Activated CD4-positive, alpha-beta T cell treated with anti-CD3 and anti-CD28 coated beads, Interleukin-2, amount 50 U/mL, for 24 hours (primary cell): ENCODE measurements around the gene LARP6.
"Not testable (repeated sequence)": the region's sequence is repeated elsewhere in the genome, so short reads cannot be mapped to it uniquely, and the experiment has no call there.

Source experiments
- DNase-seq, 2 donors: peaks; one replicate each; pipeline ENCODE4 v3.0.0-alpha.2; 2020; ENCODE audit warnings: low read depth in 1 of 2, low spot score in 1 of 2

The LARP6 gene

DNA sequence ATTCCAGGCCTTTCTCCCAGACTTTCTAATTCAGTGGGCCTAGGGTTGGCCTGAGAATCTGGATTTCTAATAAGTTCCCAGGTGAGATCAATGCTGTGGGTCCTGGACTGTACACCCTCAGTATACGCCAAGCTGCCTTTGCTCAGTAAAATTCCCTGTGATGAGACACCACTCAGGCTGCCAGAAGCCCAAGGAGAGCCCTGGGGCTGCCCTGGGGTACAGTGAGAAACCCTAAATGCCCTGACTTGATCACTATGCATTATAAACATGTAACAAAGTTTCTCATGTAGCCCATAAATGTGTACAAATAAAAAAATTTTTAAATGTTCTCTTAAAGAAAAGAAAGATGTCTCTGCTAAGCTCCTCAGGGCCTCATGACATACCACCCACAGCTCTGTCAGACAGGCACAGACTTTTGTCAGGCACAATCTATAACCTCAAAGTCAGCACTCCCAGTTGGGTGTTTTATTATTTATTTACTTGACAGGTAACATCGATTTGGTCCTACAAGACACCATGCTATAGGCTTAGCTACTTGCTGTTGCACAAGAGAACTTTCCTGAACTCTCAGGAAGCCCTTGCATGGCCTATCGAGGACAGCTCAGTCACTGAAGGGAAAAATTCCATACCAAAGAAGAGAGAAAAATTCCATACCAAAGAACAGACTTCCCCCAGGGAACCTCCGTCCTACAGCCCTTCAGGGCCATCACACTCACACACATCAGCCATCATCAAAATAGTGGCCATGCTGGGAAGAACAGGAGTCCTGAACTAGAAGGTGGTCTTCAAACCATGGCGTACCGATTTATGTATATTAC, 22.7 kb downstream of the LARP6 start:
- no peak for DNase-seq

DNA sequence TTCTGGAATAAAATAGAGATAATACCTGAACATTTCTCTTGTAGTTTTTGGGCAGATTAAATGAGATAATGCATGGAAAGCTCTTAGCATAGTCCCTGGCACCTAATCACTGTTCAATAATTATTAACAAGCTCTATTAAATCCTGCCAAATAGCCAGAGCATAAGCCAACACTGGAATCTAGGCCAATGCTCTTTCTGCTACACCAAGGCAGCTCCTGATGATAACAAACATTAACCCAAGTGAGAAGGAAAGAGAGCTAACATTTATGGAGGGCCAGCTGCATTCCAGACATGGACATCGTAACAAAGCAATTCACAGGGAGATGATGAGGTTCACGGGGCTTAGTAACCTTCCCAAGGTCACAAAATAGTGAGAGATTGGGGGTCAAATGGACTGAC, 23.3 kb downstream of the LARP6 start:
- DNase-seq: no peak

DNA sequence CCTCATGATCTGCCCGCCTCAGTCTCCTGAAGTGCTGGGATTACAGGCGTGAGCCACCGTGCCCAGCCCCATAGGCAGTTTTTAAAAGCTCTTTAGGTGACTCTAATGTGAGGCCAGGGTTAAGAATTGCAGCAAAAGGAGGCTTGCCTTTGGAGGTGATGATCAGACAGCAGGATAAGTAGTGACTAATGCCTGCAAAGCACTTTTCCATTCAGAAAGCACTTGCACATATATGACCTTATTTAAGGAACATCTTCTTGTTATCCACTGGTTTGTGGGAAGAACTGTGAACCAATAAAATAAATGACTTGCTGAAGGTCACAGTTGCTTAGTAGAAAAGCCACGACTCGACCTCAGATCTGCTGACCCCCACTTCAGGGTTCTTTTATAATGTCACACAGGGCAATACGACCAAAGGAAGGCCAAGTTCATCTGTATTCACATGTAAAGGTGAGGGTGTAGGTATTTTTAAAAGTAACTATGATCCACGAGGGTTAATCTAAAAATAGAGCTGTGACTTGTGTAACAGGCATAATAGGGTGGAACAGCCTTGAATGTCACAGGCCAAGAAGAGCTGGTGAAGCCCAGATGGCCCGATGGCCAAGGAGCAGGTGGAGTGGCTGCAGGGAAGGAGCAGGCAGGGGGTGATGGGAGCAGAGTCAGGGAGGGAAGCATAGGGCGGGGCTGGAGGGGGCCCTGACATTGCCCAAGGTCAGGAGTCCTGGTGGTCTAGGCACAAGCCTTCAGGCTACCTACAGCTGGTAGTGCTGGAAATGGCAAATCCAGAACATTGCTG, 24.4 kb downstream of the LARP6 start:
- DNase-seq: no peak

GRCh38 chr15:70827721-70828120, 26.2 kb downstream of the LARP6 start:
- DNase-seq: no peak

GRCh38 chr15:70826634-70827033, 27.3 kb downstream of the LARP6 start:
- no peak for DNase-seq

- no peak for DNase-seq
Observed at GRCh38 chr15:70825841-70826240, 28.1 kb downstream of the LARP6 start.

DNA sequence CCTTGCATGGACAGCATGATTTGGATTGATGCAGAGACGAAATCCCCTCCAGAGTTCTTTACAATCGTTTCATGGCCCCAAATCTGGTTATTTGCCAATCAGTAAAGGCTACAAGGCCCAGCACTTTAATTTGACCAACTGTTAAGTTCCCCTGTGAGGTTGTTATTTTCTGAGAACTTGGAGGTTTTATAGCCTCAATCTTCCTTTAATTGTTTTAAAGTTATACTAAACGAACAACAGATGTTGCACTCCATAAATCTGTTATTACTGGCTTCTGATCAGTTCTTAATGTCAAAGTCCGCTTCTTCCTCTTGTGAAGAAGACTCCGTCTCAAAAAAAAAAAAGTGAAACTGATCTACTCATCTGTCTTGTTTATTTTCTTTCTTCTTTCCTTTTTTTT, 30.8 kb downstream of the LARP6 start:
- no peak for DNase-seq

DNA sequence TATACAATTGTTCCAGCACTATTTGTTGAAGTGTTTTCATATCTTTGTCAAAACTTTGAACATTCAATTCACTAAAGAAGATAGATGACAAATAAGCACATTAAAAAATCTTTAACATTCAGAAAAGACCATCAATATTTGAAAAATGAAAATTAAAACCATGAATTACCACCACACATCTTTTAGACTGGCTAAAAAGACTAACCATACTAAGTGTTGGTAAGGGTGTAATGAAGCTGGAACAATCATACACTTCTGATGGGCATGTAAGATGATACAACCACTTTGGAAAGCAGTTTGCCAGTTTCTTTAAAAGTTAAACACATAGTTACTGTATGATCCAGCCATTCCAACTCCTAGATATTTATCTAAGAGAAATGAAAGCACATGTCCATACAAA, 33.7 kb downstream of the LARP6 start:
- DNase-seq: no peak

DNA sequence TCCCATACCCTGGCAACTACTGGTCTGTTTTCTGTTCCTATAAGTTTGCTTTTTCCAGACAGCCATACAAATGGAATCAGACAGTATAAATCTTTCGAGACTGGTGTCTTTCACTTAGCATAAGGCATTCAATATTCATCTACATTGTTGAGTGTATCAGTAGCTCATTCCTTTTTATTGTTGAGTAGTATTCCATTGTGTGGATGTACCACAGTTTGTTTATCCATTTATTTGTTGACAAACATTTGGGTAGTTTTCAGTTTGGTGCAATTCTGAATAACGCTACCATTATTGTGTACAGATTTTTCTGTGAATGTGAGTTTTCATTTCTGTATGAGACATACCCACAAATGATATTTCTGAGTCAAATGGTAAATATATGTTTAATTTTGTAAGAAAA, 35.4 kb downstream of the LARP6 start:
- no peak for DNase-seq

DNA sequence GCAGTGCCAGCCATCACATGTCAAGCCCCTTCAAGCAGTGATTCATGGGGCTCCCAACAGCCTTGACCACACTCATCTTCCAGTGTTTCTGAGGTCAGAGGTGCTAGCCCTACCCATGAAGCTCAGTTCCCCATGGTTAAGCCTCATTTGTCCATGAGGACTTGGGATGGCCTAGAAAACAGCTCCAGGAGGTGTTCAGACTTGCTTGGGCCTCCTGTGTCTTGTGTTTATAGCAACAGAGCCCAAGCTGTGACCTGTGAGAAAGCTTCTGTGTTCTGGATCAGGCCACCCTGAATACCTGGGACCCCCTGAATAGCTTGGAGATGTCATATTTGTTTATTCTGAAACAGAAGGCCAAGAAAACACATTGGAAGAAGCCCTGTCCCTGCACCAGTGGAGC, 36.7 kb downstream of the LARP6 start:
- DNase-seq: no peak

GRCh38 chr15:70815604-70816003, 38.4 kb downstream of the LARP6 start:
- no peak for DNase-seq

GRCh38 chr15:70815011-70815410, 38.9 kb downstream of the LARP6 start:
- DNase-seq: not testable (repeated sequence)

- DNase-seq: no peak
Observed at GRCh38 chr15:70812827-70813364, 41.1 kb downstream of the LARP6 start.

DNA sequence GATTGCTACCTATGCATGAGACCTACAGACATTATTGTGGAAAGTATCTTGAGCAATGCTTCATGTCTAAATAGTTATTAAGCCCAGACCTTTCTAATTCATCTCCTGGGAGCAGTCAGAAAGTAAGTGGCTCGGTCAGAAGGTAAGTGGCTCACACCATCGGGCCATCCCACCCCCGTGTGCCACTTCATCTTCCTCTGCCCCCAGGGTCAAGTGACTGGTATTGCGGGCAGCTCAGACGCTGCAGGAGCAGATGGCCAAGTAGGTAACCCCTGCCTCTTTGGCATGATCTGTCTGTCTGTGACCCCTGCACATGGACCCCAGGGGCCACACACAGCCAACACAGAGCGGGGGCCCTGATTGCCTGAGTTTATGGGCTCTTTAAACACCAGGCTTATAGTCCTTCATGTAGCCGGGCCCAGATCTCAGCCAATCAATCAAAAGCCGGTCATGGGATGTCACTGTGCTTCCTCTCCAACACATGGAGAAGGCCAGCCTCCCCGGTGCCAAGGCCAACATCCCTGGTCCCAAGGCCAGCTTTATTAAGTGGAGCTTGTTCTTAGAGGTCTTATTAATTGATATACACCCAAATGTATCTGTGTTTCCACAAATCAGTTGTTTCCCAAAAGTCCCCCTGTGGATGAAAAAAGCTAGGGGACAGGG, 42.9 kb downstream of the LARP6 start:
- no peak for DNase-seq

DNA sequence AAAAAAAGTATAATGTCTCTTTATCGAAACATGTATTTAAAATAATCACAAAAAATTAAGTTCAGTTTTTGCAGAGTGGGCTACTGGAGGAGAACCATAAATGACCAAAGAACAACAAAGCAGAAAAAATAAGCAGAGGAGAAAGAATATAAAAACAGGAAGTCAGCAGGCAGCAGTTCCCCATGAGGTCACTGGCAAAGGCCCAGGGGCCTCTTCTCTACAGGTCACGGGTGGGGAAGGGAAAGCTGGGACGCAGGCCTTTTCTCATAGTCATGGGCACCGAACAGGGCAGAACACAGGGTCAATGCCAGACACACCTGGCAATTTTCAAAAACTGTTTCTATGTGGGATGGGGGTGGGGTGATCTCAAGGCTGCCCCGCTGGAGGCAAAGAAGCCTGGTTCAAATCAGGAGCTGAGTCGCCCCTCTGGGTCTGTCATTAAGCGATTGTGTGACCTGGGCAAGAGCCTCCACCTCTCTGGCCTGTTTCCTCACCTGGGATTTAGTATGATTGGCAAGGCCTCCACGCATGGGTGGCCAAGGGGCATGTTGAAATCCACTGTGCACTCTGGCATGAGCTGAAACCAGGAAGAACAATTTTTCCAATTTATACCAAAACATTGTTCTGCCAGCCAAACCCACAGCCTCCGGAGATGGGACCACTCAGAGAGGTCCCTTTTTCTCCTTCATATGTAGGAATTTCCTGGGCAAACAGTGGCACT, 46.8 kb downstream of the LARP6 start:
- no peak for DNase-seq

DNA sequence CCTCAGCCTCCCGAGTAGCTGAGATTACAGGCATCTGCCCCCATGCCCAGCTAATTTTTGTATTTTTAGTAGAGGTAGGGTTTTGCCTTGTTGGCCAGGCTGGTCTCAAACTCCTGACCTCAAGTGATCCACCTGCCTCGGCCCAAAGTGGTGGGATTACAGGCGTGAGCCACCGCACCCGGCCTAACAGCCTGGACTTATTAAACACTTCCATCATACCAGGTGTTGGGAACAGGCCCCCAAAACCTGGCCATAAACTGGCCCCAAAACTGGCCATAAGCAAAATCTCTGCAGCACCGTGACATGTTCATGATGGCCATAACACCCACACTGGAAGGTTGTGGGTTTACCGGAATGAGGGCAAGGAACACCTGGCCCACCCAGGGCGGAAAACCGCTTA, 49.6 kb downstream of the LARP6 start:
- not testable (repeated sequence) for DNase-seq

DNA sequence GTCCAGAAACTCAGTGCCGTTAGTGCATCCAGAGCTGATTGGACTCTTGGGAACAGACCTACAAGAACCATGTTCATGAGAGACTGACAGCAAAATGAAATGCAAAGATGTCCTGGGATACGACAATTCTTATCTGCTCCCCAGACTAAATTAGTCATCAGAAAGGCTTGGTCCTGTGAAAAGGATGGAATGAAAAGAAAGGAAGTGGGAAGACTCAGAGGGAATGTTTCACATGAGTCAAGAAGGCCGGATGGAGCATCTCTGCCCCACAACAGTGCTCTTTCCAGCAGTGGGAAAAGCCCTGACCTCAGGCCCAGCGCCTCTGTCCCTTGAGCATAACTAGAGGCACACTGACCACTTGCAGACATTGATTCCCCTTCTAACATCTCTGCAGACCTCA, 51.3 kb downstream of the LARP6 start:
- no peak for DNase-seq

DNA sequence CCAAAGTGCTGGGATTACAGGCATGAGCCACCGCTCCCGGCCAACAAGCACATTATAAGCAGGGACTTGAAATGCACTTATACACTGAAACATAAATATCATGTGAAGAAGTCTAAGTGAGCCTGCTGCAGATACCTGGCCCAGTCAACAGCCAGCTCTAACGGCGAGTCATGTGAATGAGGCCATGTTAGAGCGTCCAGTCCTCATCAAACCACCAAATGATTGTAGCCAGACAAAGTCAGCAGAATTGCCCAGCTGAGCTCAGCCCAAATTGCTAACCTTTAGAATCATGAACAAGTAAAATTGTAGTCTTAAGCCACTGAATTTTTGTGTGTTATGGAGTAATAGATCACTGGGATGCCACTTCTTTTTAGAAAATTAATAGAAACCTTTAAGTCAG, 52.8 kb downstream of the LARP6 start:
- no peak for DNase-seq

DNA sequence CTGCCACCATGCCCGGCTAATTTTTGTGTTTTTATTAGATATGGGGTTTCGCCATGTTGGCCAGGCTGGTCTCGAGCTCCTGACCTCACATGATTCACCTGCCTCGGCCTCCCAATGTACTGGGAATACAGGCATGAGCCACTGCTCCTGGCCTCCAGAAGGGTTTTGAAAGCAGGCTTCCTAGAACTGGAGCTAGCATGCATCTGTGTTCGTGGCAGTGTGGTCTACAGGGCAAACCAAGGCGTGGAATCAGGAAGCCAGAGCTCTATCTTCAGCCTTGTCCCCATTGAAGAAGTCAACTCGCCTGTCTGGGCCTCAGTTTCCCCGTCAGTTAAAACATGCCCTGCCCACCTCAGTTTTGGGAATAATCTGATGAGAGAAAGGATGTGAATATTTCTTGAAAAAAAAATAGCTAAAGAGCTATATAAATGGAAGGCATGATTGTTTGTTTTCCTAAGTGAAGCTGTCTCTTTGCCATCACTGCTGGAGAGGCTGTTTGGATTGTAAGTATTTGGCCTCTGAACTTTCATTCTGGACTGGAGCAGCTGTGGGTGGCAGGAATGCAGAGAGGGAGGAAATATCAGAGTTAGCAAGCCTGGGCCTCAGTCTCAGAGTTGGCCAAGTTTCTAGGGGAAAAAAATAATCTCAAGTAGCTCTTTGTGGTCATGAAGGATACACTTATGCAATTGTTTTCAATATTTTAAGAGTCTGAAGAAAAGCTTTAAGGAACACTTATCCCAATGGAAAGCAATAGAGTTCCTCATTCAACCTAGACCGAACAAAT, 54.1 kb downstream of the LARP6 start:
- DNase-seq: no peak

DNA sequence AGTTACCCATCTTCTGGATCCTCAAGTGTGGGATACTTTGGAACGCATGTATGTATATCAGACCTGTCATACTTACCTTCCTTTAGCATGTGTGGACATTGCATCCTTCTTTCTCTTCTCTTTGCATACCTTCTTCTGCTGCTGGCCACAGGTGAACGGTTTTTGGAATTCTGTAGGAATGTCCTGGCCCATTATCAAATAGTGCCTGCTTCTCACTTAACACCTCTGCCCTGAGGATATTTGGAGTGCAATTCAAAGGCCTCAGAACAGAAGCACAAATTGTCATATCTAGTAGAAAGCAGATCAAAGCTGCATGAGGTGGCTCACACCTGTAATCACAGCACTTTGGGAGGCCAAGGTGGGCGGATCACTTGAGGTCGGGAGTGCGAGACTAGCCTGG, 56.5 kb downstream of the LARP6 start:
- DNase-seq: no peak
